Stimulated activated effector memory CD8-positive, alpha-beta T cell treated with anti-CD3 and anti-CD28 coated beads, Interleukin-12 subunit alpha, Interleukin-12 subunit beta, amount 100 ng/mL, for 72 hours (primary cell): Measurements from ENCODE around the gene PLEKHG4B.
"Not testable (repeated sequence)": the region's sequence is repeated elsewhere in the genome, so short reads cannot be mapped to it uniquely, and the experiment has no call there.

Experiments
- ATAC-seq: fragments of 150-1000 bp; cut with Tn5 transposase; 2 replicates; pipeline ENCODE4 v1.10.0; 2021
- DNase-seq, 2 donors: peaks; one replicate each; pipeline ENCODE4 v3.0.0; 2021 to 2022; ENCODE audit warnings: low spot score in 2 of 2
- H3K27ac Mint-ChIP-seq: one replicate; pipeline ENCODE4 v1.8.0; 2022; ENCODE audit warnings: mild to moderate bottlenecking, mixed read lengths
- H3K36me3 Mint-ChIP-seq: one replicate; pipeline ENCODE4 v1.8.0; 2022; ENCODE audit warnings: mild to moderate bottlenecking, mixed read lengths
- H3K4me1 Mint-ChIP-seq: one replicate; pipeline ENCODE4 v1.8.0; 2022; ENCODE audit warnings: mixed read lengths
- H3K4me3 Mint-ChIP-seq: one replicate; pipeline ENCODE4 v1.8.0; 2022; ENCODE audit warnings: mild to moderate bottlenecking, mixed read lengths
- H3K9me3 Mint-ChIP-seq: one replicate; pipeline ENCODE4 v1.8.0; 2022; ENCODE audit warnings: mixed read lengths

Gene PLEKHG4B, protein sequence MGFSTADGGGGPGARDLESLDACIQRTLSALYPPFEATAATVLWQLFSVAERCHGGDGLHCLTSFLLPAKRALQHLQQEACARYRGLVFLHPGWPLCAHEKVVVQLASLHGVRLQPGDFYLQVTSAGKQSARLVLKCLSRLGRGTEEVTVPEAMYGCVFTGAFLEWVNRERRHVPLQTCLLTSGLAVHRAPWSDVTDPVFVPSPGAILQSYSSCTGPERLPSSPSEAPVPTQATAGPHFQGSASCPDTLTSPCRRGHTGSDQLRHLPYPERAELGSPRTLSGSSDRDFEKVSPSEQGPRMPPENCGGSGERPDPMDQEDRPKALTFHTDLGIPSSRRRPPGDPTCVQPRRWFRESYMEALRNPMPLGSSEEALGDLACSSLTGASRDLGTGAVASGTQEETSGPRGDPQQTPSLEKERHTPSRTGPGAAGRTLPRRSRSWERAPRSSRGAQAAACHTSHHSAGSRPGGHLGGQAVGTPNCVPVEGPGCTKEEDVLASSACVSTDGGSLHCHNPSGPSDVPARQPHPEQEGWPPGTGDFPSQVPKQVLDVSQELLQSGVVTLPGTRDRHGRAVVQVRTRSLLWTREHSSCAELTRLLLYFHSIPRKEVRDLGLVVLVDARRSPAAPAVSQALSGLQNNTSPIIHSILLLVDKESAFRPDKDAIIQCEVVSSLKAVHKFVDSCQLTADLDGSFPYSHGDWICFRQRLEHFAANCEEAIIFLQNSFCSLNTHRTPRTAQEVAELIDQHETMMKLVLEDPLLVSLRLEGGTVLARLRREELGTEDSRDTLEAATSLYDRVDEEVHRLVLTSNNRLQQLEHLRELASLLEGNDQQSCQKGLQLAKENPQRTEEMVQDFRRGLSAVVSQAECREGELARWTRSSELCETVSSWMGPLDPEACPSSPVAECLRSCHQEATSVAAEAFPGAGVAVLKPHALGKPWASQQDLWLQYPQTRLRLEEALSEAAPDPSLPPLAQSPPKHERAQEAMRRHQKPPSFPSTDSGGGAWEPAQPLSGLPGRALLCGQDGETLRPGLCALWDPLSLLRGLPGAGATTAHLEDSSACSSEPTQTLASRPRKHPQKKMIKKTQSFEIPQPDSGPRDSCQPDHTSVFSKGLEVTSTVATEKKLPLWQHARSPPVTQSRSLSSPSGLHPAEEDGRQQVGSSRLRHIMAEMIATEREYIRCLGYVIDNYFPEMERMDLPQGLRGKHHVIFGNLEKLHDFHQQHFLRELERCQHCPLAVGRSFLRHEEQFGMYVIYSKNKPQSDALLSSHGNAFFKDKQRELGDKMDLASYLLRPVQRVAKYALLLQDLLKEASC (N-terminal part only)

DNA sequence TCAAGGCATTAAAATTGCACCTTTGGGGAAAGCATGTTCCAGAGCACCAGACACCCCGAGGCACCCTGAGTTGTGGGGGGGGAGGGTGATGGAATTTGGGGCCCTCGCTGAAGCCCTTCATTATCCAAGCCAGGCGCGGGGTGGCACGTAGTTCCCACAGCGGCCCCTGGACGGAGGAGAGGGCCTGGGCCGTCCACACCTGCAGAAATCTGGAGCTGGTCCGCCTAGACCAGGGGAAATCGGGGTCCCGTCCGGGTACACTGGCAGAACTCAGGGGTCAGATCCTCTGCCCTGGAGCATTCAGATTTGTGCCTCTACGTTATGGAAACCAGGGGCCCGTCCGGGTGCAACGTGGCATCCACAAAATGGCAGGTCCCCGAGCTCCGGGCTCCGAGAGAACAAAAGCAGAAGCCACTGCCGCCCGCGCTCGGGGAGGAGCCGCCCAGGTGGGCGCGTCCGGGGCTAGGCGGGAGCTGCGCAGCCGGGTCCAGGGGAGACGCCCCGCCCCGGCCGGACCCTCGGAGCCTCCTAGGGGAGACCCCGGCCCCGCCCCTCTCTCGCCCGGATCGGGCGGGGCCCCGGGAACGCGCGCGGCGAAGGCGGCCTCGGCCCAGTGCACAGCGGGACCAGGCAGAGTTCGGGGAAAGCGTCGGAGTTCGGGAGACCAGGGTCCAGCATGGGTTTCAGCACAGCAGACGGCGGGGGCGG lies at the start of gene PLEKHG4B:
Gene PLEKHG4B, plus strand, starts transcription at position 613 of the 708 bp plus-strand sequence. Its CDS starts 64 bp downstream, at position 677.
- H3K36me3 Mint-ChIP-seq: no peaks in the 10 kb centered on the region
- DNase-seq: no peak
- peak within 1 kb of the TSS; percentile 30 for H3K4me3 Mint-ChIP-seq
- H3K4me1 Mint-ChIP-seq: peaks cover 7% of the 10 kb centered on the region
- no peak for ATAC-seq
- H3K9me3 Mint-ChIP-seq: no peaks in the 10 kb centered on the region
- H3K27ac Mint-ChIP-seq: no peak within 1 kb of the TSS

DNA sequence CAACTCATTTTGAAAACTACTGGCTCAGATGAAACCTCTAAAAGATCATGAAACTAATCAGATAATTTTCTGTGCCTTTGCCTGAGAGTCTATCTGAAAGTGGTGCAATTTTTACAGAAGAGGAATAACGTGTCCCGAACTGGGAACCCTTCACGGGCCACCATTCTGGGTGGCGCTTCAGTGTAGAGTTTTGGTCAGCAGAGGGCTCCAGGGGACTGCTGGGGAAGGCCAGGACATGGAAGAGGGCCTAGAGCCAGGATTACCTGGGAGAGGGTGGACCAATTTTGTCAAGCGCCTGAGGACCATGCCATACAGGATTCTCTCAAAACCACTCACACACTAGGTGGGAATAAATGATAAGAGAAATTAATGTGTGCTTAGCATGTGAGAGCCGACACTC lies 49.7 kb upstream of the PLEKHG4B start:
- no peaks in the 10 kb centered on the region for H3K4me1 Mint-ChIP-seq

GRCh38 chr5:48192-48591 lies 43.8 kb upstream of the PLEKHG4B start:
- H3K4me3 Mint-ChIP-seq: no peak overlapping the region
- ATAC-seq: no peak
- no peak overlapping the region for H3K27ac Mint-ChIP-seq
- DNase-seq: no peak
- H3K36me3 Mint-ChIP-seq: no peaks in the 10 kb centered on the region
- H3K9me3 Mint-ChIP-seq: peaks cover 4% of the 10 kb centered on the region
- H3K4me1 Mint-ChIP-seq: no peaks in the 10 kb centered on the region

More for the DNA sequence above, 49.7 kb upstream of the PLEKHG4B start:
- no peaks in the 10 kb centered on the region for H3K36me3 Mint-ChIP-seq
- no peak overlapping the region for H3K27ac Mint-ChIP-seq
- ATAC-seq (no peak), DNase-seq (no peak)
- no peak overlapping the region for H3K4me3 Mint-ChIP-seq
- H3K9me3 Mint-ChIP-seq: no peaks in the 10 kb centered on the region

DNA sequence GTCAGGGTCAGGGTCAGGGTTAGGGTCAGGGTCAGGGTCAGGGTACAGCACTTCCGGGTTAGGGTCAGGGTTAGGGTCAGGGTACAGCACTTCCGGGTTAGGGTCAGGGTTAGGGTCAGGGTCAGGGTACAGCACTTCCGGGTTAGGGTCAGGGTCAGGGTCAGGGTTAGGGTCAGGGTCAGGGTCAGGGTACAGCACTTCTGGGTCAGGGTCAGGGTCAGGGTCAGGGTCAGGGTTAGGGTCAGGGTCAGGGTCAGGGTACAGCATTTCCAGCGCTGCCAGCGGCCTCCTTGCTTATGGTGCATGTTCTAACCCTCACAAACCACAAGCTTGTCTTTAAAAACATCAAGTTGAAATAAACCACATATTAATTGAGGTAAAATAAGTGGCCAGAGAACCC lies 42.4 kb upstream of the PLEKHG4B start:
- not testable (repeated sequence) for H3K36me3 Mint-ChIP-seq, H3K4me3 Mint-ChIP-seq, H3K9me3 Mint-ChIP-seq, H3K27ac Mint-ChIP-seq, DNase-seq, H3K4me1 Mint-ChIP-seq, ATAC-seq

DNA sequence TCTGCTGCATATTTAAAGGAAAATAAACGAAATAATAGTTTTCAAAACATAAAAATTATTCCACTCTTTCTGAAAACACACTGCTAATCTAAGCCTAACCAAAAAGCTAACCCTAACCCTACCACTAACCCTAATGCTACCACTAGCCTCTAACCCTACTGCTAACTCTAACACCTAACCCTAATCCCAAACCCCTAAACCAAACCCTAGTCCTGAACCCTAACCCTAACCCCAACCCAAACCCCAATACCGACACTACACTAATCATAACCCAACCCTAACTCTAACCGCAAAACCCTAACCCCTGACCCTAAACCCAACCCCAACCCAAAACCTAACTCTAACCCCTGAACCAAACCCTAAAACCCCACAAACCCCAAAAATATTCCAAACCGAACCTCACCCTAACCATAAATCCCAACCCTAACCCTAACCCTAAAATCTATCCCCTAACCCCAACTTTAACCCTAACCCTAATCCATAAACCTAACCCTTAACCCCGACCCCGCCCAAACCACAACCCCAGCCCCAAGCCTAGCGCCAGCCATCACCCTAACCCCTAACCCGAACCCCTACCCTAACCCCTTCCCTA lies 41.9 kb upstream of the PLEKHG4B start:
- Mint-ChIP-seq H3K4me1 (no peaks in the 10 kb centered on the region), H3K36me3 (no peaks in the 10 kb centered on the region), H3K9me3 (peaks cover 4% of the 10 kb centered on the region), H3K27ac (no peak overlapping the region), H3K4me3 (no peak overlapping the region)
- DNase-seq (no peak), ATAC-seq (no peak)

DNA sequence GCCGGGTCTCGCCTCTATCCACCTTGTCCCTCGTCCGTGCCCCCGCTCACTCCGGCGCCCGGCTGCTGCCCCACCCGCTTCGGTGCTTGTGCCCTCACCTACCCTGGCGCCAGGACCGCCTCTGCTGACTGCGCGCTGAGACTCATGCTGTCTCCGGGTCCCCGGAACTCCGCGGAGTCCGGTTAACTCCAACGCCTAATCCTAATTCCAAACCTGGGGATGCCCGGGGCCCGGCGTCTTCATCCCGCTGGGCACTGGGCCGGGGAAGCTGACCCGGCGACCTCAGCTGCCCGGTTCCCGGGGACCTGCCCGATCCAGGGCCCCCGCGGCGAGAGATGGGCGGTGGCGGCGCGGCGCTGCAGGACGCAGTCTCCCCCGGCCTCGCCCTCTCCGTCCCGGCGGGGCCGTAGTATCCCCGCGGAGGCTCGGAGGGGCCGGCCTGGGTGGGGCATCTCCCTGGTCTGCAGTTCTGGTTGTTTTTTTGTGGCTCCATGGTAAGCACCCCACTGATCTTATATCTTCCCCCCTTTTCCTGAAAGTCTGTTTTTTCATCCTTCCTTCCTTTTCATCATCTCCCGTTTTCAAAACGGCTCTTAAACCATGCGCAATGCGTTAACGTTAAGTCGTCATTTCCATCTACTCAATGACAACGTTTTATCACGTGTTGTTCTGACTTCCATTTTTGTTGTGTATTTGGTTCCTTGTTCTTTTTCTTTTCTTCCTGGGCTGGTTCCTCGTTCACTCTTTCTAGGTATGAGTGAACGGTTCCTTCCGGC lies 41.1 kb upstream of the PLEKHG4B start:
- no peak for DNase-seq
- H3K4me1 Mint-ChIP-seq: no peaks in the 10 kb centered on the region
- peaks cover 4% of the 10 kb centered on the region for H3K9me3 Mint-ChIP-seq
- no peak for ATAC-seq
- H3K27ac Mint-ChIP-seq: no peak overlapping the region
- H3K4me3 Mint-ChIP-seq: no peak overlapping the region
- H3K36me3 Mint-ChIP-seq: no peaks in the 10 kb centered on the region

GRCh38 chr5:51500-51823 lies 40.5 kb upstream of the PLEKHG4B start:
- H3K27ac Mint-ChIP-seq: no peak overlapping the region
- H3K36me3 Mint-ChIP-seq: no peaks in the 10 kb centered on the region
- H3K9me3 Mint-ChIP-seq: peaks cover 7% of the 10 kb centered on the region
- ATAC-seq: no peak
- H3K4me3 Mint-ChIP-seq: no peak overlapping the region
- DNase-seq: no peak
- H3K4me1 Mint-ChIP-seq: no peaks in the 10 kb centered on the region

- DNase-seq (no peak), ATAC-seq (peak; percentile 43)
- Mint-ChIP-seq H3K4me1 (no peaks in the 10 kb centered on the region), H3K27ac (no peak overlapping the region), H3K9me3 (peaks cover 10% of the 10 kb centered on the region), H3K36me3 (no peaks in the 10 kb centered on the region), H3K4me3 (peak overlapping the region; percentile 49)
Measured at GRCh38 chr5:53381-54174, 38.4 kb upstream of the PLEKHG4B start.

DNA sequence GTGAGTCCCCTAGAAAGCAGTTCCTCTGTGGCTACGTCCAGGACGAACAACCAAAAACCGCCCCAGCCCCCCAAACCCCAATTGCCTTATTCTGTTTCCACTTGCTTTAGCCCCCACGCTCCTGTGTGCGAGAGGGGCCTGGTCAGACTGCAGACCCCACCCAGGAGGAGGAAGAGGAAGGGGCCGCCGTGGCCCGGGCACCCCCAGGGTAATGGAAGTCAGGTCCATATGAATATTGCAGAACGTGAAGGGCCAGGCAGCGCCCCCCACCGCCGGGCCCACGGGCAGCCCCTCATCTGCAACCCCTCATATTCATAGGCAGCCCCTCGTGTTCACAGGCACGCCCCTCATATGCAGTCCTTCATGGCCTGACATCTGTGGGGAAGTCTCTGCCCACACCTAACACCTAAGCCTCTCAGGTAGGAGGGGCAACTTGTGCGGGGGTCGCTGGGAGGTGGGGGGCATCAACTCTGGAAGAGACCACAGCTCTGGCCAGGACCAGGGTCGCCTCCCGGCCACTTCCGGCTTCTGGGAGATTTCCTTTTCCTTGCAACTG lies 37.7 kb upstream of the PLEKHG4B start:
- H3K9me3 Mint-ChIP-seq: peaks cover 10% of the 10 kb centered on the region
- no peaks in the 10 kb centered on the region for H3K4me1 Mint-ChIP-seq
- ATAC-seq (no peak), DNase-seq (no peak)
- H3K36me3 Mint-ChIP-seq: no peaks in the 10 kb centered on the region
- H3K4me3 Mint-ChIP-seq: peak overlapping the region; percentile 49
- H3K27ac Mint-ChIP-seq: no peak overlapping the region

DNA sequence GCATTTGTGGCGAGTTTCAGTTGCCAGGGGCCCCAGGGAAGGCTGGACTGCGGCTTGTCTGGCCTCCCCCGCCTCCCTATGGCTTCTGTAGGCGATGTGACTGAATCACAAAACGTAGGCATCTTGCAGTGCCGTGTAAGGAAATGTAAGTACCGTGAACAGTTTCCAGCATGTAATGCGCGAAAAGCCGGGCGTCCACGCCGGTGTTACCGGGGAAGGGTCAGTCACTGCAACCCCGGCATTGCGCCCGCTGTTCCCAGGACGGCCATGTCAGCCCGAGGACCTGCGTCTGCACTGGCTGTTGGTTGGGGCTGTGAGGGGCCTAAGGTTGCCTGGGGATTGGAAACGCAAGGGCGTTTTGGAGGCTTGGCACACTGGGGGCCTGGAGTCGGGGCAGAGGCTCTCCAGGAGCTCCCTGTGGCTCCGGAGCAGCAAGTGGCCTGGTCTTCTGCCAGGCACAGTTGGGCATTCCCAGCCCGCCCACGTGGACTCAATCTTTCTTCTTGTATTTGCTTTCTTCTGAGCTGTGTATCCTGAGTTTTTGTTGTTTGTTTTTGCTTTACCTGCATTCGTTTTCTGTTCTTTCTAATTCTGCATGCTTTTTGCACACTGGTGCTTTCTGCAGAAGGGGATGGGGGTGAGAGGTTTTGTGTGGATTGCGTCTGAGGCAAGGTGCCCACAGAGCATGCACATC lies 36.9 kb upstream of the PLEKHG4B start:
- H3K9me3 Mint-ChIP-seq: peaks cover 10% of the 10 kb centered on the region
- no peaks in the 10 kb centered on the region for H3K36me3 Mint-ChIP-seq
- DNase-seq (no peak), ATAC-seq (no peak)
- no peak overlapping the region for H3K27ac Mint-ChIP-seq
- H3K4me1 Mint-ChIP-seq: no peaks in the 10 kb centered on the region
- H3K4me3 Mint-ChIP-seq: peak overlapping the region; percentile 49

DNA sequence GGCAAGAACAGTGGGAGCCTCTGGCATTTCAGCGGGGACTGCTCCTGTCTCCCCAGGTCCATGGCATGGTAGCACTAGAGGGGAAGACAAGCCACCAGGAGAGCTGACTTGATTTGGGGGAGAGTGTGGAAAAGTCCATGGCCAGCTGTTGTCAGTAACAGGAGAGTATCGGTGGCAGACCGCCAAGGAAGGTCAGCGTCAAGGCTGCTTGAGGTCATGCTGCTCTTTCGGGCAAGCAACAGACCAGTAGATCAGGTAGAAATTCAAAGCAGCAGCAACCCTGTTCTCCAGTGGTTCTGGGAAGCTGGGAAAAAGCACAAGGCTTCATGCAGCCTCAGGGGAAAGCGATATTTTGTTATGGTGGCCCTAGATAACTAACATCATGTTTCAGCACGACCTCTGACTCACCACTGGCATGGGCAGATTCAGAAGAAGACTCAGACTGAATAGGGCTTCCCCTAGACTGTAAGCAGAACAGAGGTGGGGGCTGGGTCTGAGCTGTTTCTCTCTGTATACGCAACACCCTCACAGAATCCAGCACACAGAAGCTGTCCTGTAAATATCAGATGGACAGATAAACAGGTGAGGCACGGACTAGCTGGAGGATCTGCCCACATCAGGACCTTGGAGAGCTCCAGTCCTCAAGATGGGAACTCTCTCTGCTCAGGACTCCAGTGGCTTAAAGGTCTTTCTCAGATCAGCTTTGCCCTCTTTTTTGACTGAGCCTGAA lies 35.2 kb upstream of the PLEKHG4B start:
- no peak overlapping the region for H3K4me3 Mint-ChIP-seq
- H3K9me3 Mint-ChIP-seq: peaks cover 6% of the 10 kb centered on the region
- H3K4me1 Mint-ChIP-seq: no peaks in the 10 kb centered on the region
- H3K36me3 Mint-ChIP-seq: no peaks in the 10 kb centered on the region
- ATAC-seq: no peak
- no peak for DNase-seq
- no peak overlapping the region for H3K27ac Mint-ChIP-seq

DNA sequence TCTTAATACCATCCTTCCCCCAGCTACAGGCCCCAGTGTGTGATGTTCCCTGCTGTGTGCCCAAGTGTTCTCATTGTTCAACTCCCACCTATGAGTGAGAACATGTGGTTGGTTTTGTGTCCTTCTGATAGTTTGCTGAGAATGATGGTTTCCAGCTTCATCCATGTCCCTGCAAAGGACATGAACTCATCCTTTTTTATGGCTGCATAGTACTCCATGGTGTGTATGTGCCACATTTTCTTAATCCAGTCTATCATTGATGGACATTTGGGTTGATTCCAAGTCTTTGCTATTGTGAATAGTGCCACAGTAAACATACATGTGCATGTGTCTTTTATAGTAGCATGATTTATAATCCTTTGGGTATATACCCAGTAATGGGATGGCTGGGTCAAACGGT lies 31.7 kb upstream of the PLEKHG4B start:
- H3K4me3 Mint-ChIP-seq, H3K9me3 Mint-ChIP-seq, ATAC-seq, H3K36me3 Mint-ChIP-seq, H3K4me1 Mint-ChIP-seq, H3K27ac Mint-ChIP-seq, DNase-seq: not testable (repeated sequence)
